Measurements from ENCODE around the gene GREB1L.

The GREB1L gene

GRCh38 chr18:21383031-21383430 is 141.0 kb downstream of the GREB1L start:
- DNase-seq: no peak

- no peak for DNase-seq
Observed at GRCh38 chr18:21386523-21387240, 144.7 kb downstream of the GREB1L start.

- no peak for DNase-seq
Observed at GRCh38 chr18:21387886-21388285, 145.9 kb downstream of the GREB1L start.

- DNase-seq: no peak
Observed at GRCh38 chr18:21389283-21389682, 147.3 kb downstream of the GREB1L start.

- DNase-seq: no peak
Observed at GRCh38 chr18:21389903-21390302, 147.9 kb downstream of the GREB1L start.

GRCh38 chr18:21391074-21391673 is 149.1 kb downstream of the GREB1L start:
- no peak for DNase-seq

- no peak for DNase-seq
Observed at GRCh38 chr18:21393986-21394385, 152.0 kb downstream of the GREB1L start.

- no peak for DNase-seq
Observed at GRCh38 chr18:21398121-21398520, 156.1 kb downstream of the GREB1L start.

- DNase-seq: no peak
Observed at GRCh38 chr18:21402272-21402671, 160.2 kb downstream of the GREB1L start.

- no peak for DNase-seq
Observed at GRCh38 chr18:21404426-21404825, 162.4 kb downstream of the GREB1L start.

- no peak for DNase-seq
Observed at GRCh38 chr18:21406116-21406515, 164.1 kb downstream of the GREB1L start.

GRCh38 chr18:21408681-21409080 is 166.6 kb downstream of the GREB1L start:
- DNase-seq: no peak

GRCh38 chr18:21433436-21433835 is 191.4 kb downstream of the GREB1L start:
- DNase-seq: no peak

- DNase-seq: no peak
Observed at GRCh38 chr18:21439431-21439846, 197.4 kb downstream of the GREB1L start.

GRCh38 chr18:21441670-21442069 is 199.6 kb downstream of the GREB1L start:
- DNase-seq: no peak

GRCh38 chr18:21443776-21444464 is 201.9 kb downstream of the GREB1L start:
- no peak for DNase-seq

GRCh38 chr18:21444465-21445212 is 202.6 kb downstream of the GREB1L start:
- DNase-seq: no peak

- DNase-seq: no peak
Observed at GRCh38 chr18:21448299-21448698, 206.3 kb downstream of the GREB1L start.

- DNase-seq: no peak
Observed at GRCh38 chr18:21449367-21450290, 207.6 kb downstream of the GREB1L start.

GRCh38 chr18:21450503-21450902 is 208.5 kb downstream of the GREB1L start:
- no peak for DNase-seq

GRCh38 chr18:21450913-21451312 is 208.9 kb downstream of the GREB1L start:
- DNase-seq: no peak

- no peak for DNase-seq
Observed at GRCh38 chr18:21451851-21452250, 209.8 kb downstream of the GREB1L start.

Measured in activated gamma-delta T cell (primary cell).